Fibroblast of lung (primary cell): ENCODE measurements around the gene PLSCR4. TPM values are rescaled to one million over a fixed set of nuclear protein-coding genes. Genes with fewer than 3 reads are reported as not detected.

Experiments
- DNase-seq, 2 donors: peaks; one replicate each; pipeline versions ENCODE4 v3.0.0 to v3.0.0-alpha.2; 2010; ENCODE audit warnings: low read depth in 2 of 2
- H2AFZ ChIP-seq: 2 replicates; pipeline ENCODE4 v1.5.1; 2012; ENCODE audit warnings: low read length, control low read depth, inconsistent platforms
- H3K27ac ChIP-seq: 2 replicates; pipeline ENCODE4 v1.5.1; 2011; ENCODE audit warnings: low read length, control low read depth; ENCODE audit not compliant: insufficient read depth
- H3K27me3 ChIP-seq: 2 replicates; pipeline ENCODE4 v1.5.1; 2011; ENCODE audit warnings: mild to moderate bottlenecking, low read length; ENCODE audit not compliant: control insufficient read depth, insufficient read depth
- H3K36me3 ChIP-seq: 2 replicates; pipeline ENCODE4 v1.5.1; 2011; ENCODE audit warnings: low read length; ENCODE audit not compliant: control insufficient read depth, insufficient read depth
- H3K4me1 ChIP-seq: 2 replicates; pipeline ENCODE4 v1.5.1; 2011; ENCODE audit warnings: low read length; ENCODE audit not compliant: control insufficient read depth, insufficient read depth; ENCODE audit errors: extremely low read depth
- H3K4me2 ChIP-seq: 2 replicates; pipeline ENCODE4 v1.5.1; 2011; ENCODE audit warnings: low read length, control low read depth; ENCODE audit not compliant: insufficient read depth; ENCODE audit errors: extremely low read depth
- H3K4me3 ChIP-seq, 4 experiments: fragments of 200-600 bp in 1 of 4; sonication (generic) in 1 of 4; replicated peaks in 1 of 4; 2 replicates each; pipeline ENCODE4 v1.5.1; 2011 to 2016; ENCODE audit warnings: low read length in 4 of 4, low read depth in 3 of 4, mild to moderate bottlenecking in 3 of 4, control low read depth in 2 of 4, inconsistent platforms in 1 of 4, mixed read lengths in 1 of 4; ENCODE audit not compliant: insufficient read depth in 1 of 4; ENCODE audit errors: control extremely low read depth in 1 of 4
- H3K79me2 ChIP-seq: 2 replicates; pipeline ENCODE4 v1.5.1; 2012; ENCODE audit warnings: mild to moderate bottlenecking, low read length, inconsistent platforms; ENCODE audit not compliant: control insufficient read depth, insufficient read depth
- H3K9ac ChIP-seq: 2 replicates; pipeline ENCODE4 v1.5.1; 2011; ENCODE audit warnings: mild to moderate bottlenecking, low read length, control low read depth; ENCODE audit not compliant: insufficient read depth
- H3K9me3 ChIP-seq: 2 replicates; pipeline ENCODE4 v1.5.1; 2012; ENCODE audit warnings: low read depth, low read length; ENCODE audit not compliant: control insufficient read depth, insufficient read depth
- H4K20me1 ChIP-seq: 2 replicates; pipeline ENCODE4 v1.5.1; 2011; ENCODE audit warnings: low read length; ENCODE audit not compliant: control insufficient read depth, insufficient read depth; ENCODE audit errors: extremely low read depth
- EZH2 ChIP-seq: IDR thresholded peaks from 2 replicates; pipeline ENCODE4 v1.5.1; 2012; ENCODE audit warnings: low read length, control low read depth, mild to moderate bottlenecking; ENCODE audit errors: missing control alignments
- polyA plus RNA-seq, 2 donors: library from polyadenylated mRNA; depleted of rRNA in 1 of 2; stranded (reverse) in 1 of 2; unstranded in 1 of 2; fragments of >200 nt; gene quantifications; 2 replicates each; pipeline ENCODE4 v1.2.1, GENCODE V29; 2011 to 2012; ENCODE audit warnings: missing spikeins in 1 of 2
- total RNA-seq: library from RNA; depleted of rRNA; stranded (reverse); fragments of >200 nt; gene quantifications from 2 replicates; pipeline ENCODE4 v1.2.1, GENCODE V29; 2014
- TF ChIP-seq, protein P1 (sequence below), 2 donors: IDR thresholded peaks in 1 of 2; conservative IDR thresholded peaks in 1 of 2; 1 replicate in 1 of 2; 2 replicates in 1 of 2; pipeline ENCODE4 v1.5.1; 2011 to 2012; ENCODE audit warnings: low read length in 2 of 2, control low read depth in 1 of 2, inconsistent platforms in 1 of 2, low read depth in 1 of 2, mild to moderate bottlenecking in 1 of 2

The PLSCR4 gene
- total and polyA plus RNA-seq, 2 donors (not counting 1 experiment from before 2014, with no cell fraction given), result 36.7 to 57.6 TPM

DNA sequence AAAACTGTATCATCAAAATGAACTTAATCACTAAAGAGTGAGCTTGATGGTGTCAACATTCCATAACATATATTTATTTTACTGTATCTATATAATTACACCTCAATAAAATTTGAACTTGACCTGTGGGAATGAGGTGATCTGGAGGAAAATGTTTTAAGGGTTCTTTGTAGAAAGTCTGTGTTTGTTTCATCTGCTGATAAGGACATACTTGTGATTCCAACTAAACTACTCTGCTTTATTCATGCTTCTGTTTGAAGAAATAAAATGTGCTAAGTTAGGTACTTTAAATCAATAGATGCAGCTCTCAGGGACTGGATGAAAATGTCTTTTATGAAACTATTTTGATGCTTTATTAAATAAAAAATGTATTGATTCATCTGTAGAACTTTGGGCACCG lies 78.3 kb downstream of the PLSCR4 start:
- peak in 1 of 2 donors; percentile 66 for DNase-seq
- H3K36me3 ChIP-seq, result no peaks in the 10 kb centered on the region
- H3K27ac ChIP-seq, result no peak overlapping the region
- no peaks in the 10 kb centered on the region for H3K4me1 ChIP-seq
- H4K20me1 ChIP-seq, result no peaks in the 10 kb centered on the region
- no peaks in the 10 kb centered on the region for H3K9me3 ChIP-seq
- TF ChIP-seq, protein P1, sequence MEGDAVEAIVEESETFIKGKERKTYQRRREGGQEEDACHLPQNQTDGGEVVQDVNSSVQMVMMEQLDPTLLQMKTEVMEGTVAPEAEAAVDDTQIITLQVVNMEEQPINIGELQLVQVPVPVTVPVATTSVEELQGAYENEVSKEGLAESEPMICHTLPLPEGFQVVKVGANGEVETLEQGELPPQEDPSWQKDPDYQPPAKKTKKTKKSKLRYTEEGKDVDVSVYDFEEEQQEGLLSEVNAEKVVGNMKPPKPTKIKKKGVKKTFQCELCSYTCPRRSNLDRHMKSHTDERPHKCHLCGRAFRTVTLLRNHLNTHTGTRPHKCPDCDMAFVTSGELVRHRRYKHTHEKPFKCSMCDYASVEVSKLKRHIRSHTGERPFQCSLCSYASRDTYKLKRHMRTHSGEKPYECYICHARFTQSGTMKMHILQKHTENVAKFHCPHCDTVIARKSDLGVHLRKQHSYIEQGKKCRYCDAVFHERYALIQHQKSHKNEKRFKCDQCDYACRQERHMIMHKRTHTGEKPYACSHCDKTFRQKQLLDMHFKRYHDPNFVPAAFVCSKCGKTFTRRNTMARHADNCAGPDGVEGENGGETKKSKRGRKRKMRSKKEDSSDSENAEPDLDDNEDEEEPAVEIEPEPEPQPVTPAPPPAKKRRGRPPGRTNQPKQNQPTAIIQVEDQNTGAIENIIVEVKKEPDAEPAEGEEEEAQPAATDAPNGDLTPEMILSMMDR (conservative IDR thresholded peaks at IDR 0.05 in 1 of 2, IDR thresholded peaks at IDR 0.05 in 1 of 2; ENCODE audit: low read depth in 1 of 2, low read length in 2 of 2), result no peak
- no peak overlapping the region for H3K4me2 ChIP-seq
- no peaks in the 10 kb centered on the region for H3K27me3 ChIP-seq
- no peak overlapping the region for H2AFZ ChIP-seq
- H3K9ac ChIP-seq, result no peak overlapping the region
- H3K79me2 ChIP-seq, result no peaks in the 10 kb centered on the region
- no peak overlapping the region for H3K4me3 ChIP-seq

DNA sequence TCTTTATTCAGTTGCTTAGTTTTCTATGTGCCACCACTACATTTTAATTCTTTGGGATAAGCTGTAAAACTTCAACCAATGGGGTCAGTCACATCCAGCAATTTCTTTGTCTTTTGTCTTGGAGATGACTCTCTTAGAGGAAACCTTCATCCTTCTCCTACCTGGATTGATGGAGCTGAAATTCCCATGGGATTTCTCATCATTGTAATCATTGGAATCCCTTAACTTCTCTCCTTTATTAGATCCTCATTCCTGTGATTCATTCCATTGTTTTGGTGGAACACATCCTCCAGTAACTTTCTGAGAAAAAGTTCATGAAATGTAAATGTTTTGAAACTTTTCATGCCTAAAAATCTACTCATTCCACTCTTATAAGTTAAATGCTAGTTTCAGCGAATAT lies 80.3 kb downstream of the PLSCR4 start:
- no peaks in the 10 kb centered on the region for H3K36me3 ChIP-seq
- no peak for DNase-seq
- H3K4me3 ChIP-seq, result no peak overlapping the region
- TF ChIP-seq, protein P1 (conservative IDR thresholded peaks at IDR 0.05 in 1 of 2, IDR thresholded peaks at IDR 0.05 in 1 of 2; ENCODE audit: low read depth in 1 of 2, low read length in 2 of 2), result no peak
- TF ChIP-seq EZH2, result no peak
- H3K79me2 ChIP-seq, result no peaks in the 10 kb centered on the region
- no peak overlapping the region for H3K4me2 ChIP-seq
- H3K4me1 ChIP-seq, result peaks cover 6% of the 10 kb centered on the region
- H3K27ac ChIP-seq, result no peak overlapping the region
- no peaks in the 10 kb centered on the region for H3K27me3 ChIP-seq
- H2AFZ ChIP-seq, result no peak overlapping the region
- no peak overlapping the region for H3K9ac ChIP-seq
- no peaks in the 10 kb centered on the region for H3K9me3 ChIP-seq
- no peaks in the 10 kb centered on the region for H4K20me1 ChIP-seq

DNA sequence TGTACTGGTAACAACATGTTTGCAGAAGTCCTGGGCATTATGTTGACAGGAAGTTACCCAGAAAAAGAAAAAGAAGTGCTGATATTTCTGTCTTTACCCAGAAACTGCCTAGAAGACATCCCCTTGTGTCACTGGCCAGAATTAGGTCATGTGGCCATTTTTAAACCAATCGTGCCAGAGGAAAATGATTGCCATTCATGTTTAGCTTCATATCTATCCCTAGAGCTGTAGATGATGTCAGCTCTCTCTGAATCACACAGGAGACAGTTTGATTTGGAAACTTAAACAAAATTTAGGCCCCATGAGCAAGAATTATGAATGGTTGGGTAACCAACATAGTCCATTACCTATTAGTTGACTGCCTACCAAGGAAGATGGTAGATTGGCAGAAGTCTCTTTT lies 81.0 kb downstream of the PLSCR4 start:
- H3K4me1 ChIP-seq, result peaks cover 6% of the 10 kb centered on the region
- no peaks in the 10 kb centered on the region for H3K79me2 ChIP-seq
- no peak overlapping the region for H3K9ac ChIP-seq
- no peak overlapping the region for H3K4me2 ChIP-seq
- H3K36me3 ChIP-seq, result no peaks in the 10 kb centered on the region
- H3K27me3 ChIP-seq, result no peaks in the 10 kb centered on the region
- H3K27ac ChIP-seq, result no peak overlapping the region
- no peak for DNase-seq
- no peak overlapping the region for H2AFZ ChIP-seq
- H3K4me3 ChIP-seq, result no peak overlapping the region
- no peaks in the 10 kb centered on the region for H3K9me3 ChIP-seq
- no peaks in the 10 kb centered on the region for H4K20me1 ChIP-seq
- TF ChIP-seq EZH2, result no peak
- TF ChIP-seq, protein P1 (conservative IDR thresholded peaks at IDR 0.05 in 1 of 2, IDR thresholded peaks at IDR 0.05 in 1 of 2; ENCODE audit: low read depth in 1 of 2, low read length in 2 of 2), result no peak
